Ramos (cell line): ENCODE measurements around the gene TM7SF2.

Experiments used
- in situ Hi-C: fragments of 300-500 bp; cut with MboI; formaldehyde crosslinking; loops from one replicate; pipeline ENCODE4 v1.14.3; 2022; ENCODE audit warnings: low sequenced_read_pairs; ENCODE audit not compliant: unreplicated experiment

Gene TM7SF2

GRCh38 chr11:65126624-65127274 lies 15.1 kb downstream of the TM7SF2 start:
- in situ Hi-C loops = loop anchor here (25.0 kb wide), 1 partner anchor 889 kb away; the partner anchor contains the start of genes DNAJC4, FKBP2, NUDT22 and PPP1R14B

- in situ Hi-C loops = loop anchor here (25.0 kb wide), 1 partner anchor 890 kb away; the partner anchor contains the start of genes DNAJC4, FKBP2, NUDT22 and PPP1R14B
These were observed 16.0 kb downstream of the TM7SF2 start for GRCh38 chr11:65127473-65128181.

GRCh38 chr11:65128182-65129145 lies 16.8 kb downstream of the TM7SF2 start:
- in situ Hi-C loops = loop anchor here (25.0 kb wide), 1 partner anchor 891 kb away; the partner anchor contains the start of genes DNAJC4, FKBP2, NUDT22 and PPP1R14B

GRCh38 chr11:65129649-65130441 lies 18.2 kb downstream of the TM7SF2 start:
- in situ Hi-C loops = loop anchor here (25.0 kb wide), 1 partner anchor 893 kb away; the partner anchor contains the start of genes DNAJC4, FKBP2, NUDT22 and PPP1R14B

- in situ Hi-C loops = loop anchor here (25.0 kb wide), 1 partner anchor 894 kb away; the partner anchor contains the start of genes DNAJC4, FKBP2, NUDT22 and PPP1R14B
These were observed 19.2 kb downstream of the TM7SF2 start for GRCh38 chr11:65130631-65131416.

- in situ Hi-C loops = loop anchor here (25.0 kb wide), 1 partner anchor 894 kb away; the partner anchor contains the start of genes DNAJC4, FKBP2, NUDT22 and PPP1R14B
These were observed 19.7 kb downstream of the TM7SF2 start for GRCh38 chr11:65131417-65131776.

- in situ Hi-C loops = loop anchor here (25.0 kb wide), 1 partner anchor 895 kb away; the partner anchor contains the start of genes DNAJC4, FKBP2, NUDT22 and PPP1R14B
These were observed 20.2 kb downstream of the TM7SF2 start for GRCh38 chr11:65131895-65132237.

- in situ Hi-C loops = loop anchor here (25.0 kb wide), 1 partner anchor 895 kb away; the partner anchor contains the start of genes DNAJC4, FKBP2, NUDT22 and PPP1R14B
These were observed 20.7 kb downstream of the TM7SF2 start for GRCh38 chr11:65132238-65132987.

GRCh38 chr11:65132988-65133700 lies 21.5 kb downstream of the TM7SF2 start:
- in situ Hi-C loops = loop anchor here (25.0 kb wide), 1 partner anchor 896 kb away; the partner anchor contains the start of genes DNAJC4, FKBP2, NUDT22 and PPP1R14B

- in situ Hi-C loops = loop anchor here (25.0 kb wide), 1 partner anchor 896 kb away; the partner anchor contains the start of genes DNAJC4, FKBP2, NUDT22 and PPP1R14B
These were observed 22.1 kb downstream of the TM7SF2 start for GRCh38 chr11:65133724-65134123.

GRCh38 chr11:65134240-65134951 lies 22.7 kb downstream of the TM7SF2 start, which contains the start of gene SYVN1:
Gene SYVN1, minus strand, starts transcription at chr11:65134519. Its CDS starts 918 bp downstream, at chr11:65133601.
- in situ Hi-C loops = loop anchor here (25.0 kb wide), 1 partner anchor 897 kb away; the partner anchor contains the start of genes DNAJC4, FKBP2, NUDT22 and PPP1R14B

GRCh38 chr11:65134952-65135632 lies 23.4 kb downstream of the TM7SF2 start:
- in situ Hi-C loops = loop anchor here (25.0 kb wide), 1 partner anchor 898 kb away; the partner anchor contains the start of genes DNAJC4, FKBP2, NUDT22 and PPP1R14B

- in situ Hi-C loops = loop anchor here (25.0 kb wide), 1 partner anchor 898 kb away; the partner anchor contains the start of genes DNAJC4, FKBP2, NUDT22 and PPP1R14B
These were observed 24.0 kb downstream of the TM7SF2 start for GRCh38 chr11:65135633-65136145.

GRCh38 chr11:65136515-65137096 lies 24.9 kb downstream of the TM7SF2 start:
- in situ Hi-C loops = loop anchor here (25.0 kb wide), 1 partner anchor 899 kb away; the partner anchor contains the start of genes DNAJC4, FKBP2, NUDT22 and PPP1R14B
